Measurements from ENCODE around the gene INF2.

INF2 gene

DNA sequence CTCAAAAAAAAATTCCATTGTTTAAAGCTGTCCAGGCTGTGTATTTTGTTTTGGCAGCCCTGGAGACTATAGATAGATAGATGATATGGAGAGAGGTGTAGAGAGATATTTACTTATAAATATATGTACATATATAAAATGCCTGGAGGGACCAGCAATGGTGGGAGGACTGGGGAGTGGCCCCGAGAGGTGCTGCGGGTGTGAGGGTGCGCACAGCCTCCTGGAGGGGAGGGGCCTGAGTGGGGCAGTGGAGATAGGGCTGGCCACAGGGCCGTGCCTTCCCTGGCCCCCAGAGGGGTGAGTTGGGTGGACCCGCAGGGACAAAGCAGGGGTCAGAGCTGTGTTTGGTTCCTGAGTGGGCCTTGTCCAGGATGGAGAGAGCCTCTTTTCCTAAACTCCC is 41.1 kb downstream of the INF2 start:
- TF ChIP-seq, protein P1, sequence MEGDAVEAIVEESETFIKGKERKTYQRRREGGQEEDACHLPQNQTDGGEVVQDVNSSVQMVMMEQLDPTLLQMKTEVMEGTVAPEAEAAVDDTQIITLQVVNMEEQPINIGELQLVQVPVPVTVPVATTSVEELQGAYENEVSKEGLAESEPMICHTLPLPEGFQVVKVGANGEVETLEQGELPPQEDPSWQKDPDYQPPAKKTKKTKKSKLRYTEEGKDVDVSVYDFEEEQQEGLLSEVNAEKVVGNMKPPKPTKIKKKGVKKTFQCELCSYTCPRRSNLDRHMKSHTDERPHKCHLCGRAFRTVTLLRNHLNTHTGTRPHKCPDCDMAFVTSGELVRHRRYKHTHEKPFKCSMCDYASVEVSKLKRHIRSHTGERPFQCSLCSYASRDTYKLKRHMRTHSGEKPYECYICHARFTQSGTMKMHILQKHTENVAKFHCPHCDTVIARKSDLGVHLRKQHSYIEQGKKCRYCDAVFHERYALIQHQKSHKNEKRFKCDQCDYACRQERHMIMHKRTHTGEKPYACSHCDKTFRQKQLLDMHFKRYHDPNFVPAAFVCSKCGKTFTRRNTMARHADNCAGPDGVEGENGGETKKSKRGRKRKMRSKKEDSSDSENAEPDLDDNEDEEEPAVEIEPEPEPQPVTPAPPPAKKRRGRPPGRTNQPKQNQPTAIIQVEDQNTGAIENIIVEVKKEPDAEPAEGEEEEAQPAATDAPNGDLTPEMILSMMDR (IDR thresholded peaks at IDR 0.05; ENCODE audit: extremely low read depth, missing control alignments): no peak
- DNase-seq (ENCODE audit: low spot score): no peak

DNA sequence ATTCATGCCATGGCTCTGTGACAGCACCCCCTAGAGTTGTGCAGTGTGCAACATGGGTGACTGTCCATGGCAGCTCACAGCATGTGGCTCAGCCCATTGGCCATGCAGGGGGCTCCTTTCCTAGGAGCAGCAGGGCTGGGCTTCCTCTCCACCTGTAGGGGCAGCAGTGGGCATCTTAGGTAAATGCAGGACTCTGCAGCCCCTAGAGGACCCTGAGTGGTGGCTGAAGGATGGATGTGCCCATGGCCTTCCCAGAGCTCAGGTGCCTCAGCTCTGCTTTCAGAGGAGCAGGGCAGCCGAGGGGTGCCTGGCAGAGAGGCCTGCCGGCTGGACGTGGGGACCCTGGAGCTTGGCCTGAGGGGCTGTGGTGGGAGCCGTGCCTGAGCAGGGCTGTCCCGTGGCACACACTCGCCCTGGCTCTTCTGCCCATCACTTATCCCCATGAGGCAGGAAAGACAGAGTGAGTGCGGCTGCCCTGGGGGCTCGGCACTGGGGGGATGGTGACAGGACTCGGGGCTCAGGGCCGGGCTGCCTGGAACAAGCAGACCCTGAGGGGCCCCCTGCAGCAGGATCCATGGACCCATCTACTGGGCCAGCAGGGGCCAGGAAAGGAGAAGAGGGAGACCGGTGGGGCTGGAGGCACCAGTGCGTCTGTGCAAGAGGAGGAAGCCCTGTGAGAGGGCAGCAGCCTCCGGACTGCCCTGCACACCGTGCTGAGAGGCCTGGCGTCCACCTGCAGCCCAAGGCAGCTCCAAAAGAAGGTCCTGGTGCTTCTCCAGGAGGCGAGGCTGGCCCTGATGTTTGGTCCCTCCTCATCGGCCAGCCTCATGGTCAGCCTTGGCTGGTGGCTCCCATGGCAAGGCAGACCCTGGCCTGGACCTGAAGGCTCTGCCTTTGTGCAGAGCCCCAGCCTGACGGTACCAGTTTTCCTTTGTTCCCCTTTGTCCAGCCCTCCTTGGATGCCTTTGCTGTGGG is 42.2 kb downstream of the INF2 start:
- TF ChIP-seq, protein P1 (IDR thresholded peaks at IDR 0.05; ENCODE audit: extremely low read depth, missing control alignments): no peak
- peak; percentile 44 for DNase-seq (ENCODE audit: low spot score)

DNA sequence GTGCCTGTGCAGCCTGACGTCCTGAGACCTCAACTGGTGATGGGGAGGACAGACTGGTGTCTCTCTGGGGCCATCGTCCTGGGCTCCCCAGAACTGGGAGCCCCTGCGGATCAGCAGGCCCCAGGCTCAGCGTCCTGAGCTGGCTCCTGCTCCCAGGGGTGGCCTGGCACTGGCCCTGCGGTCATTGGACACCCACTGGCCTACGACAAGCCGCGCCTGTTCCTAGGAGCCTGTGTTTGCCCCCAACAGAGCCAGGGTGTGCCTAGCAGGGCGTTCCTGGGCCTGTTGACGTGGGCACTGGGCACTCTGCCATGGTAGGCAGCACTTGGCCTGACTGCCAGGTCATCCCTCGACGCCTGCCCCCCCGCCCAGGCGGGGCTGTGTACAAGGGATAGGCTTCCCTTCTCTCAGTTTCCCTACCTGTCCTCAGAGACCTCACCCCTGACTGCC is 43.0 kb downstream of the INF2 start:
- TF ChIP-seq, protein P1 (IDR thresholded peaks at IDR 0.05; ENCODE audit: extremely low read depth, missing control alignments): no peak
- no peak for DNase-seq (ENCODE audit: low spot score)

DNA sequence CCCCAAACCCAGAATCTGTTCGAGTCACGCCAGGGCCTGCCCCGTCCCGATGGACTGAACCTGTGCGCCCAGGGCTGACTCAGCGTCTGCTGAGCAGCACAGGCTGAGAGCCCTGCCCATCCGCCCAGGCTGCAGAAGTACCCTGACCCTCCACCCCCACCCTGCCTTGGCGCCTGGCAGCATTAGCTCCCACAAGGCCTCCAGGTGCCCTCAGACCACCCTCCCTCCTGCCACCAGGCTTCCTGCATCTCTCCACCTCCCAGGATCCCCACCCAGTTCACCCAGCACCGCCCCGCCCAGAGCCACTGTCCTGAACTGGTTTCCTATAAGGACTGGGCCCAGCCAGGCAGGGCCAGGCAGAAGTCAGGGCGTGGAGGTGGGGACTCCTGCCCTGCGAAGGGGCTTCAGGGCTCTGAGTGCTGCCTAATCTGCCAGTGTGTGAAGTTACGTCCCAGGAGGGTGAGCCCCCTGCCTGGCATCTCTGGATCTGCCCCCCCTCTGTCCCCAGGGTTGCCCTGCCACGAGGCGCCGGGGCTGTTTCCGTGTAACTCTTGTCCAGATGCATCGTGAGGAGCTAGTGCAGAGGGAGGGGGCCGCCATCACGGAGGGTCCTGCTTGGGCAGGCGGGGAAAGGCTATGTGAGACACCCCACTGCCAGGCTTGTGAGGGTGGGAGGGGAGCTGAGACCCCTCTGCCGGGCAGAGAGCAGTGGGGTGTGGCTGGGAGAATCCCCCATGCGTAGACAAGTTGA is 43.7 kb downstream of the INF2 start:
- no peak for DNase-seq (ENCODE audit: low spot score)
- TF ChIP-seq, protein P1 (IDR thresholded peaks at IDR 0.05; ENCODE audit: extremely low read depth, missing control alignments): no peak

DNA sequence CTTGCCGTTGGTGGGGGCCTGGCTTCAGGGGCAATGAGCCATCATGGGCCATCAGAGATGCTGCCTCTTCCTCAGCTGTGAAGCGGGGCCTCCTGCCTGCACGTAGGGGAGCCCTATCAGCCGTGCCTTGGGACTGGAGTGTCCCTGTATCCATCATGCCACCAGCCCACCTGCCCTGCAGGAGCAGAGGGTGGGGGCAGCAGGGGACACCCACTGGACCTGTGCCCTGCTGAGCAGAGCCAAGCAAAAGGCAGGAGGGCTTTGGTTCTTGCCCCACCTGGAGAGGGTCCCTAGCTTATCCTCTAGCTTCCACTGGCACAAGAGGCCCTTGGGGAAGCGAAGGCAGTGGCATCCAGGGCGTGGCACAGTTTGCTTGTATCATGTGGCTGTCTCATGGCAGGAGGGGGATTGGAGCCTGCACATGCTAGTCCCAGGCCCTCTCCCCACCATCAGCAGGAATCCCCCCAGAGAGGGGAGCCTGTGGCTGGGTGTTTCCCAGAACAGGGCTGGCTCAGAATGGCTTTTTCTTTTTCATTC is 44.7 kb downstream of the INF2 start:
- TF ChIP-seq, protein P1 (IDR thresholded peaks at IDR 0.05; ENCODE audit: extremely low read depth, missing control alignments): no peak
- DNase-seq (ENCODE audit: low spot score): no peak

DNA sequence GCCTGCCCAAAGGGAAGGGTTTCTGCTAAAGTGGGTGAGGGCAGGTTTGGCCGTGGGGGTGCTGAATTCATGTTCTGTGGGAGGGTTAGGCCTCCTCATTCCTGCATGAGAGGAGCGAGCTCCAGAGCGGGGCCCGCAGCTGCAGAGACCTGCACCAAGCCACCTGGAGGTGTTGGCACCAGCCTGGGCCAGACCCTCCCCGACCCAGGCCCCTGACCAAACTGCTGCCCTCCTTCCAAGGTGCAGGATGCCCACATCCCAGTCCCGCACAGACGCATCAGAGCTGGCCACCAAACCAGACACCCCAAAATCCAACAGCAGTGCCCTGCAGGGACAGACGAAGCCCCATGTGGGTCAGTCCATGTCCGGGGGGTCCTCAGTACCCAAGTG is 45.2 kb downstream of the INF2 start:
- TF ChIP-seq, protein P1 (IDR thresholded peaks at IDR 0.05; ENCODE audit: extremely low read depth, missing control alignments): no peak

More for the DNA sequence above, 45.2 kb downstream of the INF2 start:
- DNase-seq (ENCODE audit: low spot score): no peak
